Muscle of arm (tissue), 12 donors: ENCODE measurements around the gene MYOG. TPM values are rescaled to one million over a fixed set of nuclear protein-coding genes. Genes with fewer than 3 reads are reported as not detected.
A peak's percentile ranks its signal among the peaks of the same experiment; 100 is the strongest.

Experiments
- DNase-seq: peaks from one replicate; pipeline ENCODE4 v3.0.0-alpha.2; 2013
- polyA plus RNA-seq, 12 donors: library from polyadenylated mRNA; unstranded; fragments of 120-200 nt; gene quantifications; one replicate each; pipeline ENCODE4 v1.2.1, GENCODE V29; 2013; ENCODE audit not compliant: insufficient read length in 12 of 12

The MYOG gene
- polyA plus RNA-seq, 12 donors: 147 to 598 (median 360) TPM

DNA sequence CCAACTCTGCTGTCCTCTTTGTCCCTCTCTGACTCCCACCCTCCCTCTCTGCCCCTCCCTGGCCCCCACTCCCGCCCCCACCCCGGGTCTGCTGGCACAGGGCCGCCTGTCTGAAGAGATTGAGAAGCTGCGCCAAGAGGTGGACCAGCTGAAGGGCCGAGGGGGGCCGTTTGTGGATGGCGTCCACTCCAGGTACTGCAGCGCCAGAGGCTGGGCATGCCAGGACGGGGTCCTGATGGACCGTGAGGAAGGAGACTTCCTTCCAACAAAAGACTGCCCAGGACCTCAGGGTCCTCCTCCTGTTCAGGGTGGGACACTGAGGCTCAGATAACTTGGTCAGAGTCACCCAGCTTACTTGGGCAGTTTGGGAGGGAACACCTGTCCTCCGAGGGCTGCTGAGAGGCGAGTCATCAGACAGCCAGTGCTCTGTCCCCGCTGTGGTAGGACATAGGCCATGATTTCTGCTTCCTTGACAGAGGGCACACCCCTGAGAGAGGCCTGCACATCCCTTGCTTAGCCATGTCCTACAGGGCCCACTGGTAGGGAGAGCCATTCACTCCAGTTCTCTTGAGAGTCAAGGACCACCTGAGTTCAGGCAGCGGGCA is 36.1 kb downstream of the MYOG start:
- DNase-seq: no peak

DNA sequence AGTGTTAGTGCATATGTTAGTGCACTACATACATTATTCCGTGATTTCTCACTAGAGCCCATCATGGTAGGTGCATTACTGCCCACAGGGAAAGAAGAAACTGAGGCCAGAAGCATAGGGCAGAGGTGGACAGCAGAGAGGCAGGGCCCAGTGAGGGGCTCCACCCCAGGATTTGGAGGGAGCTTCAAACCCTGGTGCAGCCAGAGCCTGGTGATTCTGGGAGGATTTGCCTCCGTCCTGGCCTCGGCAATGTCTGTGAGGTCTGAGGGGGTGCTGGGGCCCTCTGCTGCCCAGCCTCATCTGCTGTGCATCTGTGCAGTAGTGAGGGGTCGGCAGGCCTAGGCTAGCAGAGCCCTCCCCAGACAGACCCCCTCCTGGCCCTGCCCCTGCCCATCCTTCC is 36.7 kb downstream of the MYOG start:
- DNase-seq: no peak

DNA sequence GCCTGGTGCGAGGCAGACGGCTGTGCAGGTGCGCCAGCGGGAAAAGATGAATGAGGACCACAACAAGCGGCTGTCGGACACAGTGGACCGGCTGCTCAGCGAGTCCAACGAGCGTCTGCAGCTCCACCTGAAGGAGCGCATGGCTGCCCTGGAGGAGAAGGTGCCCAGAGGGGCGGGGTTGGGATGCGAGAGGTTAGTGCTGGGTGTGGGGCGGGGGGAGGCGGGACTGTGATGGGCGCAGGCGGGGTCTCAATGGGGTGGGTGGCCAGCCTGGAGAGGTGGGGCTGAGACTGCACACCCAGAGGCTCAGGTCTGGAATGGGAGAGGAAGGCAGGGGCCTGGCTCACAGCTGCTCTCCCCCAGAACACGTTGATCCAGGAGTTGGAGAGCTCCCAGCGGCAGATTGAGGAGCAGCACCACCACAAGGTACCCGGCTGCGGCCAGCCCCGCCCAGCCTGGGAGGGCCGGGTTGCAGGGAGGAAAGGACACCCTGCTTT is 37.2 kb downstream of the MYOG start:
- DNase-seq: no peak

DNA sequence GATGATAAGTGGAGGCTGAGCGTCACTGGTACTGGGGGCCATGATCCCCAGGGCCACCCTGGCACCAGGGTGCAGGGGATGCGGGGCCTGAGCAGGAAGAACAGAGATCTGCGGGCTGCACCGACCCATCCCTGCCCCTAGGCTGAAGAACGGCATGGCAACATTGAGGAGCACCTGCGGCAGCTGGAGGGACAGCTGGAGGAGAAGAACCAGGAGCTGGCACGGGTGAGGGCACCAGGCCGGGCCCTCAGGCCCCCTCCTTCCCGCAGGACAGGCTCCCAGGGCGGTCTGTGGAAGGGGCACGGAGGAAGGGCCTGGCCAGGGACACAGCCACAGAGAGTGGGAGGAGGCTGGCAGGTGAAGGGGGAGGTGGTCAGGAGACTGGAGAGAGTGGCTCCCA is 37.7 kb downstream of the MYOG start:
- no peak for DNase-seq

DNA sequence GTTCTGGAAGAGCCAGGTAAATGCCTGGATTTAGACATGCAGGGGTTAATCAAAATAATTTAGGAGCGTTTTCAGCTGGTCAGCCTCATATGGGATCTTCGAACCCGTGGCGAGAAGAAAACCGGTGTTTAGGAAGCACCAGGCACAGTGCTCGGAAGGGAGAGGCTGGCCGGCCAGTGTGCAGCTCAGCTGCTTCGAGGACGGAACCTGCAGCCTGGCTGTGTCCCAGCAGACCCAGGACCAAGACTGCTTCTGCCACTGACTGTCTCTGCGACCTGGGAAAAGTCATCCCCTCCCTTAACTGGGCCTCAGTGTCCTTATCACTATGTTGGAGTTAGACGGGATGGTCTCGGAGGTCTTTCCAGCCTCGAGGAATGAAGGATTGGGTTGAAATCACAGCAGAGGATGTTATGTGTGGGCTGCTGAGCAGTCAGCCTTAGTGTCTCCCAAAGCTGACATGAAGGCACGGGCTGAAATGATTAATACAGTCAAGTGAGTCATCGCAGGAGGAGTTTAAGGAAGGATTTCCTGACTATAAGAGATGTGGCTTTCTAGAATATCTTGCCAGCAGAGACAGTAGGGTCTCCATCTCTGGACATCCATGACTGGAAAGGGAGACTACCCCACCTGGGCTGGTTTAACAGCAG is 38.7 kb downstream of the MYOG start:
- DNase-seq: no peak

DNA sequence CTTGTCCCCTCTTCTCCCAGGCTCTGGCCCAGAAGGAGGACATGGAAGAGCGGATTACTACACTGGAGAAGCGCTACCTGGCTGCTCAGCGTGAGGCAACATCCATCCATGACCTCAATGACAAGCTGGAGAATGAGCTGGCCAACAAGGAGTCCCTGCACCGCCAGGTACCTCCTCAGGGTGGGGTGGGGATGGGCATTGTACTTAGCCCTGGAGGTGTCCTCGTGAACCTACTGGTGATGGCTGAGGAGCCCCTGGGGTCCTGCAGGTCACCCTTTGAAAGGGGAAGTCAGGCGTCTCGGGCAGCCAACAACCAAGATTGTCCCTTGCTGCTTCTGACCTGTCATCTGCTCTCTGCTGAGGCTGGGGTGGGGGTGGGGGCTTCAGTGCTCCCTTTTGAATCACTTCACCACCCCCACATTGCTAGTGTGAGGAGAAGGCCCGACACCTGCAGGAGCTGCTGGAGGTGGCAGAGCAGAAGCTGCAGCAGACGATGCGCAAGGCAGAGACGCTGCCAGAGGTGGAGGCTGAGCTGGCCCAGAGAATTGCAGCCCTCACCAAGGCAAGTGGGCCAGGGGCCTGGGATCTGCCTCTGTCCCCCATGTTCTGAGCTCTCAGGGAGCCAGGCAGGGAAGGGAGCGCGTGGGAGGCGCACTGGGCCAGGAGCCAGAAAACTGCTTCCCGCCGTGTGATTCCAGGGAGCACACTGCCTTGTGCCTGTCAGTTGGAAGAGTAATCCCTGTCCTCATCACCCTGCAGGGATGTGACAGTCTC is 39.8 kb downstream of the MYOG start:
- DNase-seq: no peak

DNA sequence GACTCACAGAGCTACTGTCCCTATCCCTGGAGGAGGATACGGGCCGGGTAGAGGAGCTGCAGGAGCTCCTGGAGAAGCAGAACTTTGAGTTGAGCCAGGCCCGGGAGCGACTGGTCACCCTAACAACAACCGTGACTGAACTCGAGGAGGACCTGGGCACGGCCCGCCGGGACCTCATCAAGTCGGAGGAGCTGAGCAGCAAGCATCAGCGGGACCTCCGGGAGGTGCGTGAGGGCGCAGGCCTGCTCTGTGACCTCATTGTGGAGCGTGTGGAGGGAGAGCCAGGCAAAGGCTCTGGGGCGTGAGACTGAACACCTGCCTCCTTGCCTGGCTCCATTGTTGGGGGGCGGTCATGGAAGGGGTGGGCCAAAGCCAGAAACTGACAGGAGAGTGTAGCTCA is 40.5 kb downstream of the MYOG start:
- no peak for DNase-seq

DNA sequence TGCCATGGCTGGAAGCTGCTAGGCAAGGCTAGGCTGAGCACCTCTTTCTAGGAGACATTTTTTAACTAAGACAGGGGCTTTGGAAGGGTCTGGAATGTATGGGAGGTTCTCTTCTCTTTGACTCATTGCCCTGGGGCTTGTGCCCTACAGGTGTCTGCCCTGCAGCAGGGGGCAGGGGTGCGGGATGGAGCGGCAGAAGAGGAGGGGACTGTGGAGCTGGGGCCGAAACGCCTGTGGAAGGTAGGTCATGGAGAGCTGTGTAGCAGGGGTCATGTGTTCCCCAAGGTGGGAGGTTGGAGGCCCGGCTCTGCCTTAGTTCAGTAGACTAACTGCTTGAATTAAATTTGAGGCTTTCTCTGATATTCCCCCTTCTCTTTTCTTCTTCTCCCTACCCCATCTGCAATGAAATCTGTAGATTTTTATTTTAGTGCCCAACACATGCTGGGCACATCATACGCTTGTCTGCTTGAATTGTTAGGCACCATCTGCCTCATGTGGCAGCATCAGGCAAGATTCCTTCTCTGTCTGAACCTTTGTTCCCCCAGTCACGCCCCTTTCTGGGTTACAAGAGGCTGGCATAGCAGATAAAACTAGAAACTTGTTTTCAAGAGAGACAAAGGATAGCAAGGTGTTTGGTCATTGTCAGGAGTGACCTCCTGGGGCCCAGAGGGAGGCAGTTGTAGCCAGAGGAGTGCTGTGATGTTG is 41.1 kb downstream of the MYOG start:
- DNase-seq: no peak

DNA sequence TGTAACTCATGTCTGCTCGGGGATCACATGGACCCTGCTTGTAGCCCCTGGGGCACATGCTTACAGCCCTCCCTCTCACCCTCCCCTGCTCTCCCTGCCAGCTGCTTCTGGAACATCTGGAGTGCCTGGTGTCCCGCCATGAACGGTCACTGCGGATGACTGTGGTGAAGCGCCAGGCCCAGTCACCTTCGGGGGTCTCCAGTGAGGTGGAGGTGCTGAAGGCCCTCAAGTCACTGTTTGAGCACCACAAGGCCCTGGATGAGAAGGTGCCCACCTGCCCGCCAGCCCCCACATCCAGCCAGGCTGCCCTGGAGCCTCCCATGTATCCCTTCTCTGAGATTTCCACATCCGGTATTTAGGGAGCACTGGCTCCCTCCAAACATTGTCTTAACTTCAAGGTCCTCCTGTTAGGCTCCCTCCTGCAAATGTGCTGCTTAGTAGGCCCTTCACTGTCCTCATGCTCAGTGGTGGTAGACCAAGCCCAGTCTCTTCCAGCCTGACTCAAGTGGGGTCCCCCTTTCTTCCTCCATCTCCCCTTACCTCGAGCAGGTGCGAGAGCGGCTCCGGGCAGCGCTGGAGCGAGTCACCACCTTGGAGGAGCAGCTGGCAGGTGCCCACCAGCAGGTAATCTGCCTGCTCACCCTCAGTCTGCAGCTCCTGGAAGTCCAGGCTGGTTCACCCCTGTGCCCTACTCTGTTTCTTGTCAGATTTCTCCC is 41.8 kb downstream of the MYOG start:
- no peak for DNase-seq

DNA sequence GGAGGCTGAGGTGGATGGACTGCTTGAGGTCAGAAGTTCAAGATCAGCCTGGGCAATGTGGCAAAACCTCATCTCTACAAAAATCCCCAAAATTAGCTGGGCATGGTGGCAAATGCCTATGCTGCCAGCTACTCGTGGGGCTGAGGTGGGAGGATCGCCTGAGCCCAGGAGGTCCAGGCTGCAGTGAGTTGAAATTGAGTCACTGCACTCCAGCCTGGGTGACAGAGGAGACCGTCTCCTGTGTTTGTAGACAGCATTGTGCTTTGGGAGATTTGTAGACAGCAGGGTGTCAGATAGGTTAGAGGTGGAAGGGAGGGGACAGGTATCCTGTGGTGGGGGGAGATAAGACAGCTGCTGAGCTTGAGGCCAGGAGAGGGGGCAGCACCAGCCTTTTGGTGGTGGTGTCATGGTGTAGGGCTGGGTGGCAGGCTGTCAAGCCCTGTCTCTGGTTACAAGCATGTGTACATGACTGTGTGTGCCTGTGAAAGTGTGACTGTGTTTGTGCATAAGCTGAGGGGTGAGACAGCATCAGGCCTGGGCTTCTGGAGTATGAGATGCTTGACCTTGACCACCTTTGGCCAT is 44.4 kb downstream of the MYOG start:
- no peak for DNase-seq

DNA sequence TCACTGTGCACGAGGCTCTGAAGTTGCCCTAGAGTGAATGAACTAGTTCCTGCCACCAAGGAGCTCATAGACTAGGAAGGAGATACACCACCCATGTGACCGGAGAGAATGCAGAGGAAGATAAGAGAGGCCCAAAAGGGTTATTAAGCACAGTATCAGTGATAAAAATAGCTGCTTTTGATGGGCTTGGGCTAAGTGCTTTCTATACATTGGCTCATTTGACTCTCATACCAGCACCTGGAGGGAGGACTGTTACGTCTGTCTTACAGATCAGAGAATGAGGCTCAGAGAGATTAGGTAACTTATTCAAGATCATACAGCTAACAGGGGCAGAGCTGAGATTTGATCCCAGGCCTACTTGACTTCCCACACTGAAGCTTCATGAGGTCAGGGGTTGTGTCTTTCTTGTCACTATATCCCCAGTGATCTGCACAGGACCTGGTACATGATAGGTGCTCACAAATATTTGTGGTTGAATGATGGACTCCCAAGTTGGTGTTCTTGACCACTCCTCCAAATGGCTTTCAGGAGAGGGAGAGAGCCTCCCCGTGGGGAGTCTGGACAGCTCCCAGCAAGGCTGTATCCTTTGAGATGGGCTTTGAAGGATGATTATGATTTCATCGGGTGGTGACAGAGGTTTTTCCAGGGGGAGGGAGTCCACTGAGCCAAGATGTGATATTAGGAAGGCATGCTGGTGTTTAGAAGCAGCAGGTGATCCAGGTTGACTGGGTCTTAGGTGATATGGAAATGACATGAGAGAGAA is 45.1 kb downstream of the MYOG start:
- no peak for DNase-seq

DNA sequence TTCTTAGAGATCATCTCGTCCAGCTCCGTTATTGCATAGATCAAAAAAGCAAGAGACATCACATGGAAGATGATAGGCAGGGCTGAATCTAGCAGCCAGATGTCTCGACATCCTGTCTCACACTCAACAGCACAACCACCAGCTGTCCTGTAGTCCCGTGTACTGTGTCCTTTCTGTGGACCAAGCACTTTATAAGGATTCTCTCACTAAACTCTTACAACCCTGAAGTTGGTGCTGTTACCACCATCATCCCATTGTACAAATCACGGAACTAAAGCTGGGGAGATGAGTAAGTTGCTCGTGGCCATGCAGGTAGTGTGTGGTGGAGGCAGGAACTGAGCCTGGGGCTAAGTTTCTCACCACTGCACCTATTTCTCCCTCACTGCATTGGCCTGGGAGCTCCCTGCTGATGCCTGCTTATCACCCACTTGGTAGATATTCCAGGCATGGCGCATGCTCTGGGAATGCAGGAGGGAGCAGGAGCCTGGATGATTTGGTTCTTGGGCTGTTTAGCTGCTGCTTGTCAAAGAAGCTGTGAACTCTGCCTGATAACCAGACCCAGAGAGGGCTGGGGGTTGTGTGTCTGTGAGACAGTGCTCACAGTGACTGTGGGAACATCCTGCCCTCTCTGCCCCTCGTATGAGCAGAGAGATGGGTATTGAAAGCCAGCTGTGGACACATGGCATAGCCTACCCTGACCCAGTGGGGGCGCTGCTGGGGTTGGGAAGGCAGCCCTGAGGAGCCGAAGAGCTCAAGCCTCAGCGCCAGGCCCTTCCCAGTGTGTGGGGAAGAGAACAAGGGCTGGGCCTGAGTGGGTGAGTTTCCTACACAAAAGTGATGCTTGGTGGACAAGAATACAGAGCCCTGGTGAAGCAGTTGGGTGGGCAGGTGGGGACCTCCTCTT is 46.0 kb downstream of the MYOG start:
- no peak for DNase-seq

DNA sequence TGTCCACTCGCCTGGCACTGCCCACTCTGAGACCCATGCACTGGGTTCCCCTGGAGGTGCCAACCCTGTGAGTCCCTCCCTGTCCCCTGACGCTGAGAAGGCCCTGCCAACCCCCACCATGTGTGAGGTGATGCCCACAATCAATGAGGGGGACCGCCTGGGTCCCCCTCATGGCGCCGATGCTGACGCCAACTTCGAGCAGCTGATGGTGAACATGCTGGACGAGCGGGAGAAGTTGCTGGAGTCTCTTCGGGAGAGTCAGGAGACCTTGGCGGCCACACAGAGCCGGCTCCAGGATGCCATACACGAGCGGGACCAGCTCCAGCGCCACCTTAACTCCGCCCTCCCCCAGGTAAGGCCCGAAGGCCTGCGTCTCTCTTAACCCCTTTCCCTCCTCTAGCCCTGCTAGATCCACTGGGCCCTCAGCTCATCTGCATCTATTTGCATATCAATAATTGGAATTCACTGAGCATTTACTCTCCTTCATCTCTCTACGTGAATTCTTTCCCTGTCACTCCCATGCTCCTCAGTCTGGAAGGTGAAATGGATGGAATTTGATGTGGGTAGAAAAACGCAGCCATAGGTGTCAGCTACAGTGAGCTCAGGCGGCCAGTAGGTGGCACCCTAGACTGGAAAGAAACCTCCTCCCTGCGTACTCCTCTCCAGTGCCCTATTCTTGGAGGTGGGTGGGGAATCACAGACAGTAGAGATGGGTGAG is 46.8 kb downstream of the MYOG start:
- DNase-seq: peak; percentile 78

DNA sequence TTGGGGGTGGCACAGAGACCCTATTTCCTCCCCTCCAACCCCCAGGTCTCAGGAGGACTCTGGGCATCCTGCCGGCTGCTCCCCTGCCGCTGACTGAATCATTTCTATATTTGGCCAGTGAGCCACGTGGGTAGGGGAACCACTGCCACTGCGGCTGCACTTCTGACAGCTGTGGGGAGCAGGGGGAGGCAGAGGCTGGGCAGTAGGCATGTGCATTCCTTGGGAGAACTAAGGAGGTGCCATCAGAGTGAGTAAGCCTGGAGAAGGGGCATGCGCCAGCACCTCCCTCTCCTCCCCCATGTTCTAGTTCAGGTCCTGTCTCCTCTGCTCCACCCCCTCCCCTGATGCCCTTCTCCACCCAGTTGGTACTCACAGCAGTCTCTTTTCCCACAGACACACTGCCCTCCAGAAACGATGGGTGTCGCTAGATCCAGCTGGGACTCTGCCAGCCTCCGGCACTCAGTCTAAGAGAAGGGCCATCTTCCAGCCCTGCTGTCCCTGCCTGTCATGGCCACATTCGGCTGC is 47.5 kb downstream of the MYOG start:
- DNase-seq: peak; percentile 58

DNA sequence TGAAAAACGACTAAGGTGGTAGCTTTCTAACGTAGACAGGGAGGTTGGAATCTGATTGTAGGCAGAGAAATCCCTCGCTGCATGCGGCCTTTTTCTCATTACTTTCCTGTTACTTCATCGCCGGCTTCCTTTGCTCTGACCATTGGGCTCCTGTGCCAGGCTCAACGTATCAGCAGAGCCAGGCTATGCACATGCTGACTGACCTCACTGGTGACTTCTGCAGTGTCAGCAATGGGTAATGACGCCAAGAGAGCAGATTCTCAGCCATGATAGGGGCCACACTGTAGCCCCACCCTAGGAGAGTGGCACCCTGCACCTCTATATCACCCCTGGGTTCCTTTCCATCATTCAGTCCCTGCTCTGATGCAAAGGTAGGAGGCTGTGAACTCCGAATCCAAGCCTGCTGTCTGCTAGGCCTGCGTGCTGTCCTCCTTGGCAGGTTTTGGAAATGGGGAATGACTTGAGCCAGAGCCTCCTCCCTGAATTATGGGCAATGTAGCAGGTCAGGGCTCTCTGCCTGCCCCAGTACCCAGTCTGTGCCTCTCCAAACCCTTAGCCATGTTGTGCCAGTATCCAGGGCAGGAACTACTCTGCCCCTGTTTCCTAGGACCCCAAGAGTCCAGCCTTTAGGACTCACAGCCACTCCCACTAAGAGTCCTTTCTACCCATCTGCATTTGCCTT is 48.2 kb downstream of the MYOG start:
- DNase-seq: no peak

DNA sequence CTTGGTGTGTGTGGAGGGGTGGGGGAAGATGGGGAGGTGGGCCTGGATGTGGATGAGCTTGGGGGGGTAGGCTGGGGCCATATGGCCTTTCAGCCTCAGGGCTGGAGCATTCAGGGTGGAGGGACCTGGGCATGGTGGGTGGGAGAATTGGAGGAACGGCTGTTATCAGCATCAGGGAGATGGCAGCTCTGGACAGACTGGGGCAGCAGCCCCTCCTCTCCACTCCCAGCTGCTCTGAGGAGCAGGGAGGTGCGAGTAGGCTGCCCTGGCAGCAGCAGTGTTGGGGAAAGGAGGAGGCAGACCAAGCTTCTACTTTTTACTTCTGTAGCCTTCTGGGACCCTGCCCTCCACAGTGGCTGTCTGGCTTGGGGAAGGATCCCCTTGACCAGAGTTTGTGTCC is 49.3 kb downstream of the MYOG start:
- DNase-seq: no peak

DNA sequence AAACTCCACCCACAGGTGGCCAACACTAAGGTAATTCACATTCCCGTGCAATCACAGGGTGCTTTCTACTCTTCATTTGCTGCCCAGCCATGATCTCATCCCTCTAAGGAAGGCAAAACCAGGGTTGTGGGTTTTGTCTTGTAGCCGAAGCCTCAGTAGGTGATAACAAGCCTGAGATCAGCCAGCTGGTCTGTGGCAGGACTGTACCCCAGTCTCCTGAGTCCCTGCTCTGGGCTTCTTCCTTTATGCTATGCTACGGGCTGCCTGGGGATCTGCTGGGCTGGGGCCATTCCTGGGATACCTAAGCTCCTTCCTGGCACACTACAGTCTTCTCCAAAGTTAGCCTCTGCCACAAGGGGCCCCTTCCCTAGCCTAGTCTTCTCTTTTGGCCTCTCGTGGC is 49.7 kb downstream of the MYOG start:
- no peak for DNase-seq
